WERI-Rb-1 (cell line): Measurements from ENCODE around the gene MYO18A.

Source experiments
- DNase-seq: peaks from one replicate; pipeline ENCODE4 v3.0.0-alpha.2; 2020
- H3K27ac ChIP-seq: fragments of 250-450 bp; sonication (Bioruptor Pico); 2 replicates; pipeline ENCODE4 v1.5.1; 2020; ENCODE audit warnings: mild to moderate bottlenecking, moderate library complexity
- H3K27me3 ChIP-seq: fragments of 250-450 bp; sonication (Bioruptor Pico); 2 replicates; pipeline ENCODE4 v1.5.1; 2021; ENCODE audit warnings: mild to moderate bottlenecking, low read depth, moderate library complexity; ENCODE audit not compliant: insufficient read depth, severe bottlenecking
- H3K36me3 ChIP-seq: fragments of 250-450 bp; sonication (Bioruptor Pico); 2 replicates; pipeline ENCODE4 v1.5.1; 2020; ENCODE audit warnings: mild to moderate bottlenecking, moderate library complexity
- H3K4me3 ChIP-seq: 2 replicates; pipeline ENCODE4 v1.5.1; 2011; ENCODE audit warnings: low read depth, mild to moderate bottlenecking, control low read depth, low read length
- H3K9me3 ChIP-seq: fragments of 250-450 bp; sonication (Bioruptor Pico); 2 replicates; pipeline ENCODE4 v1.5.1; 2021; ENCODE audit warnings: mild to moderate bottlenecking, moderate library complexity; ENCODE audit not compliant: severe bottlenecking
- TF ChIP-seq, protein P1 (sequence below): IDR thresholded peaks from 2 replicates; pipeline ENCODE4 v1.5.1; 2011; ENCODE audit warnings: low read depth, mild to moderate bottlenecking, control low read depth, inconsistent platforms, low read length

Gene MYO18A

DNA sequence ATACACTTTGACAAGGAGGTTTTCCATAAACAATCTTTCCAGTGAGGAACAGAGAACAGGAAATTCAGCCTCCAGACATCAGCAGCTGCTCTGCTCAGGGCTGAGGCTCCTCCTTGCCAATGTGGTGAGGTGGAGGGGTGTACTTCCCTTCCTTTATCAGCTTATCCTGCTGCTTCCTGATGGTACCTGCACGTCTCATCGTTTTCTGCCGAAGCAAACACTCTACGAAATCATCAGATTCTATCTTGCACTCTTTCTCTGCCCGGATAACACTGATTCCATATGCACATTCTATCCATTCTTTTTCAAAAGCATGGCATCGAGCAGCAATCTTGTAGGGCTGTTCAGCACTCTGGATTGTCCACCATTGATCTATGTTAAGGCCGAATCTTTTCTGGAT, 159.0 kb downstream of the MYO18A start:
- Histone ChIP-seq H3K36me3 (no peaks in the 10 kb centered on the region), H3K27me3 (no peaks in the 10 kb centered on the region), H3K9me3 (no peaks in the 10 kb centered on the region), H3K4me3 (no peak overlapping the region), H3K27ac (no peak overlapping the region)
- DNase-seq = no peak
- TF ChIP-seq, protein P1, sequence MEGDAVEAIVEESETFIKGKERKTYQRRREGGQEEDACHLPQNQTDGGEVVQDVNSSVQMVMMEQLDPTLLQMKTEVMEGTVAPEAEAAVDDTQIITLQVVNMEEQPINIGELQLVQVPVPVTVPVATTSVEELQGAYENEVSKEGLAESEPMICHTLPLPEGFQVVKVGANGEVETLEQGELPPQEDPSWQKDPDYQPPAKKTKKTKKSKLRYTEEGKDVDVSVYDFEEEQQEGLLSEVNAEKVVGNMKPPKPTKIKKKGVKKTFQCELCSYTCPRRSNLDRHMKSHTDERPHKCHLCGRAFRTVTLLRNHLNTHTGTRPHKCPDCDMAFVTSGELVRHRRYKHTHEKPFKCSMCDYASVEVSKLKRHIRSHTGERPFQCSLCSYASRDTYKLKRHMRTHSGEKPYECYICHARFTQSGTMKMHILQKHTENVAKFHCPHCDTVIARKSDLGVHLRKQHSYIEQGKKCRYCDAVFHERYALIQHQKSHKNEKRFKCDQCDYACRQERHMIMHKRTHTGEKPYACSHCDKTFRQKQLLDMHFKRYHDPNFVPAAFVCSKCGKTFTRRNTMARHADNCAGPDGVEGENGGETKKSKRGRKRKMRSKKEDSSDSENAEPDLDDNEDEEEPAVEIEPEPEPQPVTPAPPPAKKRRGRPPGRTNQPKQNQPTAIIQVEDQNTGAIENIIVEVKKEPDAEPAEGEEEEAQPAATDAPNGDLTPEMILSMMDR = no peak
